ENCODE data around the gene CATSPERD.
A peak's percentile ranks its signal among the peaks of the same experiment; 100 is the strongest.

CATSPERD gene

GRCh38 chr19:5789351-5789761, 68.9 kb downstream of the CATSPERD start:
- Histone ChIP-seq H3K27ac (no peak overlapping the region), H3K9me3 (no peaks in the 10 kb centered on the region), H3K36me3 (peaks cover 55 to 58% (median 57%) of the 10 kb centered on the region in 3 donors), H3K4me1 (peaks cover 0 to 8% (median 7%) of the 10 kb centered on the region in 4 donors), H3K4me3 (no peak overlapping the region), H3K27me3 (no peaks in the 10 kb centered on the region)
- TF ChIP-seq CTCF (IDR thresholded peaks at IDR 0.05): no peak
- intact Hi-C loops (cut with DNase I; ENCODE audit: low total_unique reads): no loop called here
- no peak for DNase-seq

DNA sequence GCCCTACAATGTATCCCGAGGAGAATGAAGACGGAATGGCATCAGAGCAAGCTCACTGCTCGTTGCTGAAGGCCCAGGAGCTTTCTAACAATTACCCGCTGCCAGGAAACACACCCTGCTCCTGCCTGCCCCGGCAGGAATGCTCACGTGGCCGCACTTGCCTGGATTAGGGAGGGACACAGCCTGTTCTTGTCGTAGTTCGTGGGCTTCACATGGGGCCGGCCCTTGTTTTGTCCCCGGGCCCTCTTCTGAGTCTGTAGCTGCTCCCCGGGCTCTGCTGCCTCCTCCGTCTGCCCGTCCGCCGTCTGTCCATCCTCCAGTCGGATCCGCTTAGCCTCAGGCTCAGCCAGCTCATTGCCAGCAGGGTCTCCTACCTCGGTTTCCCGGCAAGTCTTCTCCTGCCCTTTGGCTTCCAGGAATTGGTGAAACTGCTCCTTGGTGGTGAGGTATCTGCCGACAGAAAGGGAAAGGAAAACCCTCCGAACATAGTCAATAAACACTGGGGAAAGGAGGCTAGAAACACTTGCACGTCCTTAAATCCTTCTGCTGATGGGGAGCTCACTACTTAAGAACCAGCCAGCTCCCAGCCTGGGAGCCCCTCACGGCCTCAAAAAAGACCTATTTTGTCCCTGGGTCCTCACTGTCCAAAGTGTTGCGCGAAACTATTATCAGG, 69.6 kb downstream of the CATSPERD start:
- intact Hi-C loops (cut with DNase I; ENCODE audit: low total_unique reads): no loop called here
- TF ChIP-seq CTCF (IDR thresholded peaks at IDR 0.05): no peak
- Histone ChIP-seq H3K9me3 (no peaks in the 10 kb centered on the region), H3K27me3 (peaks cover 0 to 3% of the 10 kb centered on the region in 2 donors), H3K4me3 (peak overlapping the region; percentile 72 to 74), H3K27ac (peak overlapping the region; percentile 90 to 91), H3K4me1 (peaks cover 0 to 8% (median 7%) of the 10 kb centered on the region in 4 donors), H3K36me3 (peaks cover 50 to 52% (median 51%) of the 10 kb centered on the region in 3 donors)
- DNase-seq: no peak

DNA sequence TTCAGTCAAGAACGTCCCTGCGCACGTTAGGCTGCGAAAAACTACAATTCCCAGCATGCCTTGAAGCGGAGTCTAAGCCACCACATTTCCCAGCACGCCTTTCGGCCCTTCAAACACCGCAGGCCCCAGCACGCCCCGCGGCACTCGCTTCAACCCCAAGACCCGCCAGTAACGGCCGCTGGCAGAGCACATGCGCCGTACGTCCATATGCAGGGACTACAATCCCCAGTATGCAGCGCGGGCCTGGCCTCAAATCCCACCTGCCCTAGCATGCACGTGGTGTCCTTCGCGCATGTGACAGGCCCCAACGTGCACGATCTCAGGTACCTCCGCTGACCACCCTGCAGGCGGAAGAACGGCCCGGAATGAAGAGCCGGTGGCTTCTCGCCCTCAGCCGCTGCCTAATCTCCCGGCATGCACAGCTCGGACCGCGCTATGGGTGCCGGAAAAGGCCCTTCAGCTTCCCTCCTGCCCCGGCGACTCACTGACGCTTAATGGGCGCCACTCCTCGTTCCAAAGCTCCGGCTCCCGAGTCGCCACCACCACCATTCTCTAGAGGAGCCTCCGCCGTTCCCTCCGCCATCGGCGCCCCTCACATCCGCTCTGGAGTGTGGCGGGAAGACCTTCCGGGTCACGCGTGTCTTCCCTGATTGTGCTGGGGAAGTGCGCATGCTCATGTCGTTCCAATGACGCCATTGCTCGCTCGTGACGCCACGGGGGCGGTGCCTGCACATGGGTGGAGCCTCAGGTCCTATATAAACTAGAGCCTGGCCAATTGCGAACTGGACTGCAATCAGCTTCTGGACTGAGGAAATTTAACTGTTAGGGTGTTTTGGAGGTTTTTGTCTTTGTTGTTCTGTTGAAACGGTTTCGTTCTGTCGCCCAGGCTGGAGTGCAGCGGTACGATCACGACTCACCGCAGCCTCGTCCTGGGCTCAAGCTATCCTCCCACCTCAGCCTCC, 70.4 kb downstream of the CATSPERD start, which contains the start of gene DUS3L:
TSS of gene DUS3L (minus strand) at position 605 of the 962 bp plus-strand sequence. CDS start at position 583, 22 bp downstream.
- H3K9me3 ChIP-seq: no peaks in the 10 kb centered on the region
- peaks cover 0 to 8% (median 7%) of the 10 kb centered on the region in 4 donors for H3K4me1 ChIP-seq
- DNase-seq: peak; percentile 97 to 98
- peak within 1 kb of the TSS; percentile 90 to 91 for H3K27ac ChIP-seq
- TF ChIP-seq CTCF (IDR thresholded peaks at IDR 0.05): peak in 1 of 2 experiments; percentile 4
- H3K36me3 ChIP-seq: peaks cover 42 to 43% (median 43%) of the 10 kb centered on the region in 3 donors
- intact Hi-C loops (cut with DNase I; ENCODE audit: low total_unique reads): no loop called here
- peak within 1 kb of the TSS; percentile 72 to 74 for H3K4me3 ChIP-seq
- H3K27me3 ChIP-seq: peaks cover 0 to 3% of the 10 kb centered on the region in 2 donors

DNA sequence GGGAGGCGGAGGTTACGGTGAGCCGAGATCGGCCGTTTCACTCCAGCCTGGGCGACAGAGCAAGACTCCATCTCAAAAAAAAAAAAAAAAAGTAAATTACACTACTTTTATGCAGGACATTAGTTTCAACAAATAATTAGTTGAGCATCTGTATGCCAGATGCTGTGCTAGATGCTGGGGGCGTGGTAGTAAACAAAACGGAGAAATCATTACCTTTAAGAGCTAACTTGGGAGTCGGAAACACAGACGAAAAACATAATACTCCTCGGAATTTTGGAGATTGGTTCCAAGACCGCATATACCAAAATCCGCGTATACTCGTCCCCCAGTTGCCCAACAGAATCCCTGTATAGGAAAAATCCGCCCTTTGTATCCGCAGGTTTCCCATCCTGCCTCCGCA, 71.8 kb downstream of the CATSPERD start:
- no peak for DNase-seq
- TF ChIP-seq CTCF (IDR thresholded peaks at IDR 0.05): no peak
- intact Hi-C loops (cut with DNase I; ENCODE audit: low total_unique reads): no loop called here
- peaks cover 0 to 3% of the 10 kb centered on the region in 2 donors for H3K27me3 ChIP-seq
- peaks cover 0 to 8% (median 7%) of the 10 kb centered on the region in 4 donors for H3K4me1 ChIP-seq
- no peaks in the 10 kb centered on the region for H3K9me3 ChIP-seq
- peaks cover 28 to 30% (median 29%) of the 10 kb centered on the region in 3 donors for H3K36me3 ChIP-seq
- no peak overlapping the region for H3K4me3 ChIP-seq
- H3K27ac ChIP-seq: no peak overlapping the region

GRCh38 chr19:5793188-5793587, 72.8 kb downstream of the CATSPERD start:
- H3K27me3 ChIP-seq: peaks cover 0 to 10% of the 10 kb centered on the region in 2 donors
- intact Hi-C loops (cut with DNase I; ENCODE audit: low total_unique reads): no loop called here

More at GRCh38 chr19:5793188-5793587, 72.8 kb downstream of the CATSPERD start:
- DNase-seq: no peak
- peaks cover 19 to 20% (median 19%) of the 10 kb centered on the region in 3 donors for H3K36me3 ChIP-seq
- no peak overlapping the region for H3K4me3 ChIP-seq
- H3K9me3 ChIP-seq: no peaks in the 10 kb centered on the region
- no peak overlapping the region for H3K27ac ChIP-seq
- peaks cover 0 to 8% (median 7%) of the 10 kb centered on the region in 4 donors for H3K4me1 ChIP-seq
- no peak for TF ChIP-seq CTCF (IDR thresholded peaks at IDR 0.05)

All from tibial artery (tissue), 4 donors.